NCI-H1694 (cell line): ENCODE results near the gene NELFA.
A peak's percentile ranks its signal among the peaks of the same experiment; 100 is the strongest.

ENCODE experiments used
- DNase-seq: peaks from one replicate; lab custom pipeline; 2025; lab: John Stamatoyannopoulos, UW

NELFA gene

GRCh38 chr4:2008921-2009650 lies at the start of gene NELFA:
NELFA (minus strand) TSS chr4:2008974; CDS start chr4:2008959, 15 bp downstream.
- DNase-seq, result peak; percentile 73

GRCh38 chr4:2057382-2058065 lies 48.8 kb upstream of the NELFA start:
- DNase-seq, result no peak

- no peak for DNase-seq
Observed at GRCh38 chr4:2054217-2054616, 45.4 kb upstream of the NELFA start.

GRCh38 chr4:2051086-2051485 lies 42.3 kb upstream of the NELFA start:
- DNase-seq, result no peak

- no peak for DNase-seq
Observed at GRCh38 chr4:2049811-2050210, 41.0 kb upstream of the NELFA start.

- DNase-seq, result no peak
Observed at GRCh38 chr4:2049381-2049780, 40.6 kb upstream of the NELFA start.

- DNase-seq, result no peak
Observed at GRCh38 chr4:2048831-2049230, 40.1 kb upstream of the NELFA start.

GRCh38 chr4:2047781-2048581 lies 39.2 kb upstream of the NELFA start:
- no peak for DNase-seq

GRCh38 chr4:2047031-2047660 lies 38.4 kb upstream of the NELFA start:
- no peak for DNase-seq

GRCh38 chr4:2046031-2046961 lies 37.5 kb upstream of the NELFA start:
- no peak for DNase-seq

GRCh38 chr4:2045518-2045951 lies 36.8 kb upstream of the NELFA start:
- DNase-seq, result no peak

- DNase-seq, result no peak
Observed at GRCh38 chr4:2044542-2045517, 36.1 kb upstream of the NELFA start.

- DNase-seq, result no peak
Observed at GRCh38 chr4:2044119-2044485, 35.3 kb upstream of the NELFA start.

GRCh38 chr4:2043396-2044118 lies 34.8 kb upstream of the NELFA start:
- no peak for DNase-seq

- no peak for DNase-seq
Observed at GRCh38 chr4:2042947-2043395, 34.2 kb upstream of the NELFA start.

GRCh38 chr4:2042204-2042946 lies 33.6 kb upstream of the NELFA start:
- no peak for DNase-seq

- peak; percentile 41 for DNase-seq
Observed at GRCh38 chr4:2041239-2042130, 32.7 kb upstream of the NELFA start.
